ENCODE results near the gene SHQ1.

Gene SHQ1

GRCh38 chr3:72803573-72803972 is 44.7 kb downstream of the SHQ1 start:
- TF ChIP-seq, protein P1, sequence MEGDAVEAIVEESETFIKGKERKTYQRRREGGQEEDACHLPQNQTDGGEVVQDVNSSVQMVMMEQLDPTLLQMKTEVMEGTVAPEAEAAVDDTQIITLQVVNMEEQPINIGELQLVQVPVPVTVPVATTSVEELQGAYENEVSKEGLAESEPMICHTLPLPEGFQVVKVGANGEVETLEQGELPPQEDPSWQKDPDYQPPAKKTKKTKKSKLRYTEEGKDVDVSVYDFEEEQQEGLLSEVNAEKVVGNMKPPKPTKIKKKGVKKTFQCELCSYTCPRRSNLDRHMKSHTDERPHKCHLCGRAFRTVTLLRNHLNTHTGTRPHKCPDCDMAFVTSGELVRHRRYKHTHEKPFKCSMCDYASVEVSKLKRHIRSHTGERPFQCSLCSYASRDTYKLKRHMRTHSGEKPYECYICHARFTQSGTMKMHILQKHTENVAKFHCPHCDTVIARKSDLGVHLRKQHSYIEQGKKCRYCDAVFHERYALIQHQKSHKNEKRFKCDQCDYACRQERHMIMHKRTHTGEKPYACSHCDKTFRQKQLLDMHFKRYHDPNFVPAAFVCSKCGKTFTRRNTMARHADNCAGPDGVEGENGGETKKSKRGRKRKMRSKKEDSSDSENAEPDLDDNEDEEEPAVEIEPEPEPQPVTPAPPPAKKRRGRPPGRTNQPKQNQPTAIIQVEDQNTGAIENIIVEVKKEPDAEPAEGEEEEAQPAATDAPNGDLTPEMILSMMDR (IDR thresholded peaks at IDR 0.05; ENCODE audit: low read length, missing control alignments): no peak
- no peak overlapping the region for H3K4me3 ChIP-seq (replicated peaks; ENCODE audit: low read depth, low read length)
- DNase-seq (ENCODE audit: low read depth): no peak

DNA sequence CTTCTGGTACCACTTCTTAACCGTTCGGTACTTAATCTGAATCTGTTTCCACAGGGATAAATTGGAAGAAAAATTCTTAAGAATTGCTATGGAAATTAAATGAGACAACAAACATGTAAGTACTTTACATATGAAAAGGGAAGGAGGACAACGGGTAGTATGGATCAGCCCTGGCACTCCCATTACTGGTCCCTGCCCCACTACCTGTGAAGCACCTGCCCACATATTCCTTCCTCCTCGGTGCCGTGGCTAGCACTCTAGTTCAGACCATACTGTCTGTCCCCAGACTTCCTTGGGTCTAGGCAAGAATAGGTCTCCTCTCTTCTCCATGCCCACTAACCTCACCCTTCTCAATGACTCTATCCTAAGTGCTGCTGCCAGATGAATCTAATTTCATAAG is 46.2 kb downstream of the SHQ1 start:
- TF ChIP-seq, protein P1 (IDR thresholded peaks at IDR 0.05; ENCODE audit: low read length, missing control alignments): no peak
- H3K4me3 ChIP-seq (replicated peaks; ENCODE audit: low read depth, low read length): no peak overlapping the region
- no peak for DNase-seq (ENCODE audit: low read depth)

GRCh38 chr3:72800869-72801268 is 47.4 kb downstream of the SHQ1 start:
- no peak overlapping the region for H3K4me3 ChIP-seq (replicated peaks; ENCODE audit: low read depth, low read length)
- no peak for DNase-seq (ENCODE audit: low read depth)
- TF ChIP-seq, protein P1 (IDR thresholded peaks at IDR 0.05; ENCODE audit: low read length, missing control alignments): no peak

GRCh38 chr3:72798552-72799195 is 49.6 kb downstream of the SHQ1 start:
- DNase-seq (ENCODE audit: low read depth): peak; percentile 14
- no peak overlapping the region for H3K4me3 ChIP-seq (replicated peaks; ENCODE audit: low read depth, low read length)
- TF ChIP-seq, protein P1 (IDR thresholded peaks at IDR 0.05; ENCODE audit: low read length, missing control alignments): no peak

DNA sequence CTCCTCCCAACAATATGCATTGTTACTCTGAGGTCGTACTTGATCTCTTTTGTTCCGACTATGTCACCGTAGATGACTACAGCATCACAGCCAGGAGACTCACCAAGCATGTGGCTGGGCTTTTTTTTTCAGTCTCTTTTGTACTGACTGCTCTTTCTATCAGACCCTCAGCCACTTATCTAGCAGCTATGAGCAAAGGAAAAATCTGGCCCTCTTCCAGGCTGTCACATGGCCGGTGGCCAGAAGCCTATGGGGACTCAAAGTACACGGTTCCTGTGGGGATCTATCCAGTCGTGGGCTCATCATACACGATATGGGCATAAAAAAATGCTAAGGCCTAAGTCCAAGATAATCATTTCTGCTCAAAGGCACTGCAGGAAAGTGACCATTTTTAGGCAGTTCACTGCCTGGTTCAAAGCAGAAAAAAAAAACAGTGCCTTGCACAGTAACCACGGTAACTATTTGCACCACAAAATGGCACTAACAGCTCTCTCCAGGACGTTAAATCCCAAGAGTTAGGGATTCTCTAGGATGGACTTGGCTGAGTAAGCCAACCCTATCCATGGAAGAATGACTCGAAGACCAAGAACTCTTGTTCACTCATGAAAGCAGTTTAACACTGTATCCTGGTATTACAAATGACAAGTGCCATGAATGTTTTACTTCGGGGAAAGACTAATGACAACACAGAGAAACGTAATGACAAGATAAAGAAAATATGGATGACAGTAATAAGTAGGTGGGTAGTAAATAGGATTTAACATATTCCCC is 50.3 kb downstream of the SHQ1 start:
- DNase-seq (ENCODE audit: low read depth): peak; percentile 53

GRCh38 chr3:72794079-72794478 is 54.2 kb downstream of the SHQ1 start:
- no peak overlapping the region for H3K4me3 ChIP-seq (replicated peaks; ENCODE audit: low read depth, low read length)
- TF ChIP-seq, protein P1 (IDR thresholded peaks at IDR 0.05; ENCODE audit: low read length, missing control alignments): no peak
- no peak for DNase-seq (ENCODE audit: low read depth)

More for the DNA sequence above, 50.3 kb downstream of the SHQ1 start:
- TF ChIP-seq, protein P1 (IDR thresholded peaks at IDR 0.05; ENCODE audit: low read length, missing control alignments): no peak
- no peak overlapping the region for H3K4me3 ChIP-seq (replicated peaks; ENCODE audit: low read depth, low read length)

Data from fibroblast of pulmonary artery (primary cell).